DMS114 treated with DMSO at 0.1 percent for 48 hours (cell line): ENCODE measurements around the gene STXBP5L.
"Not testable (repeated sequence)": the region's sequence is repeated elsewhere in the genome, so short reads cannot be mapped to it uniquely, and the experiment has no call there.

ENCODE experiments used
- DNase-seq: peaks from one replicate; lab custom pipeline; 2025; ENCODE audit not compliant: unreplicated experiment; lab: John Stamatoyannopoulos, UW

STXBP5L gene

GRCh38 chr3:121223116-121223515 is 315.1 kb downstream of the STXBP5L start:
- no peak for DNase-seq

- no peak for DNase-seq
These were observed 321.0 kb downstream of the STXBP5L start for GRCh38 chr3:121228971-121229370.

GRCh38 chr3:121230194-121230593 is 322.2 kb downstream of the STXBP5L start:
- not testable (repeated sequence) for DNase-seq

- DNase-seq = no peak
These were observed 323.9 kb downstream of the STXBP5L start for GRCh38 chr3:121231872-121232271.

- DNase-seq = no peak
These were observed 324.6 kb downstream of the STXBP5L start for GRCh38 chr3:121232309-121233225.

GRCh38 chr3:121243208-121243607 is 335.2 kb downstream of the STXBP5L start:
- no peak for DNase-seq

GRCh38 chr3:121252676-121253075 is 344.7 kb downstream of the STXBP5L start:
- no peak for DNase-seq

GRCh38 chr3:121269389-121269788 is 361.4 kb downstream of the STXBP5L start:
- no peak for DNase-seq

- DNase-seq = no peak
These were observed 366.4 kb downstream of the STXBP5L start for GRCh38 chr3:121274411-121274810.

- DNase-seq = no peak
These were observed 387.4 kb downstream of the STXBP5L start for GRCh38 chr3:121295452-121295851.

- DNase-seq = no peak
These were observed 388.0 kb downstream of the STXBP5L start for GRCh38 chr3:121295979-121296378.

- no peak for DNase-seq
These were observed 416.3 kb downstream of the STXBP5L start for GRCh38 chr3:121324320-121324719.

GRCh38 chr3:121330118-121330517 is 422.1 kb downstream of the STXBP5L start:
- no peak for DNase-seq

GRCh38 chr3:121330634-121331033 is 422.6 kb downstream of the STXBP5L start:
- no peak for DNase-seq

GRCh38 chr3:121355960-121356359 is 448.0 kb downstream of the STXBP5L start:
- DNase-seq = not testable (repeated sequence)

GRCh38 chr3:121362035-121362734 is 454.2 kb downstream of the STXBP5L start:
- no peak for DNase-seq

GRCh38 chr3:121388308-121388707 is 480.3 kb downstream of the STXBP5L start:
- not testable (repeated sequence) for DNase-seq

- DNase-seq = not testable (repeated sequence)
These were observed 488.0 kb downstream of the STXBP5L start for GRCh38 chr3:121395967-121396366.

GRCh38 chr3:121398051-121398450 is 490.0 kb downstream of the STXBP5L start:
- not testable (repeated sequence) for DNase-seq

GRCh38 chr3:121399820-121400219 is 491.8 kb downstream of the STXBP5L start:
- no peak for DNase-seq

GRCh38 chr3:121405631-121406030 is 497.6 kb downstream of the STXBP5L start:
- DNase-seq = no peak

GRCh38 chr3:121411523-121411922 is 503.5 kb downstream of the STXBP5L start:
- DNase-seq = no peak
